GM10266 (cell line): ENCODE results near the gene TIMM44.

Experiments used
- DNase-seq: peaks from one replicate; pipeline ENCODE4 v3.0.0; 2012; ENCODE audit errors: extremely low spot score
- TF ChIP-seq, protein P1 (sequence below): IDR thresholded peaks from 2 replicates; pipeline ENCODE4 v1.5.1; 2012; ENCODE audit warnings: mild to moderate bottlenecking, low read depth; ENCODE audit not compliant: control insufficient read depth, insufficient read depth; ENCODE audit errors: missing control alignments

Gene TIMM44

DNA sequence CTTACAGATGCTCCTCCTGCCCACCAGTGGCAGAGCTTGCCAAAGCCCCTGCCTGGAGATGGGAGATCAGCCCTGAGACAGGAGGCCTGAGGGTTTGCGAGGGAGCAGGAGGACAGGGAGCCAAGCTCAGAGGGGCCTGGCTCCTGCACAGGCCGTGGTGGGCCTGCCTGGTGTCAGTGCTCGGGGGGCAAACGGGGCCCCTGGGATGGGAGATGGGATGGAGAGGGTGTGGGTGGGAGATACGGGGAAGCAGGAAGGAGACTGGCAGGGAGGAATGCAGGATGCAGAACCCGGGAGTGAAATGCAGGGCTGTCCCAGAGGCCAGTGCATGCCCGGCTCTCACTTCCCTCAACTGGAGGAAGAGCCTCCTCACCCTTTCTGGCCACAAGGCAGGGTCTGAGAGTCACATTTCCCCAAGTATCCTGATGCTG, 42.0 kb upstream of the TIMM44 start:
- TF ChIP-seq, protein P1, sequence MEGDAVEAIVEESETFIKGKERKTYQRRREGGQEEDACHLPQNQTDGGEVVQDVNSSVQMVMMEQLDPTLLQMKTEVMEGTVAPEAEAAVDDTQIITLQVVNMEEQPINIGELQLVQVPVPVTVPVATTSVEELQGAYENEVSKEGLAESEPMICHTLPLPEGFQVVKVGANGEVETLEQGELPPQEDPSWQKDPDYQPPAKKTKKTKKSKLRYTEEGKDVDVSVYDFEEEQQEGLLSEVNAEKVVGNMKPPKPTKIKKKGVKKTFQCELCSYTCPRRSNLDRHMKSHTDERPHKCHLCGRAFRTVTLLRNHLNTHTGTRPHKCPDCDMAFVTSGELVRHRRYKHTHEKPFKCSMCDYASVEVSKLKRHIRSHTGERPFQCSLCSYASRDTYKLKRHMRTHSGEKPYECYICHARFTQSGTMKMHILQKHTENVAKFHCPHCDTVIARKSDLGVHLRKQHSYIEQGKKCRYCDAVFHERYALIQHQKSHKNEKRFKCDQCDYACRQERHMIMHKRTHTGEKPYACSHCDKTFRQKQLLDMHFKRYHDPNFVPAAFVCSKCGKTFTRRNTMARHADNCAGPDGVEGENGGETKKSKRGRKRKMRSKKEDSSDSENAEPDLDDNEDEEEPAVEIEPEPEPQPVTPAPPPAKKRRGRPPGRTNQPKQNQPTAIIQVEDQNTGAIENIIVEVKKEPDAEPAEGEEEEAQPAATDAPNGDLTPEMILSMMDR = no peak
- DNase-seq = no peak

DNA sequence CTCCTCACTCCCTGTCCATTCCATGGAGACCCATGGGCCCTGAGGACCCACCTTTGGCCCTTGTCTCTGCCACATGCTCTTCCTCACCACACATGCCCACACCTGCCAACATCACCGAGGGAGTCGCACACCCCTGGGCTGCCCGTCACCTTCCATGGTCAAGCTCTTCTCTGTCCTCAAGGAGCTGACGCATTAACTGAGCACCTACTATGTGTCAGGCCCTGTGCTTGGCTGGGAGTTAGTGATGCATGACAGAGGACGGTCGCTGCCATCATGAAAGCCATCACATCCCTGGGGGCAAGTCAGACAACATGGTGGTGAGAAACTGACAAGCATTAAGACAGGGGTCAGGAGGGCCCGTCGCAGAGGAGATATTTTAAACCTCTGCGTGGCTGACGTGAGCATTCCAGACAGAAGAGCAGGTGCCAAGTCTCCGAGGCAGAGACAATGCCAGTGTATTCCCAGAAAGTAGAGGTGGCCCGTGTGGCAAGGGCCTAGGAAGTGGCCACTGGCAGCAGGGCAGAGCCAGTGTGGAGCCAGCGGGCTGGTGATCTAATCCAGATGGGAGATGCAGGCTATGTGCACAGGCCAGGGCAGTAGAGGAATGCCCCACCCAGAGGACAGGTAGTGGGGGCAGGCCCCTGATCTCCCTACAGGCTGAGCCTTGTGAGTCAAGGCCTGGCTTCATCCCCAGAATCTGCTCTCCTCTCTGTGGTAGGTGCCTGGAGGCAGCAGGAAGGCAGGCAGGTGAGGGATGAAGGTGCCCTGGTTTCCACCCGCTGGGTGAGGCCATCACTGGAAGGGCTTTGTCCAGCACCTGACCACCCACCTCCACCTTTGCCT, 40.8 kb upstream of the TIMM44 start:
- TF ChIP-seq, protein P1 = no peak
- DNase-seq = no peak

DNA sequence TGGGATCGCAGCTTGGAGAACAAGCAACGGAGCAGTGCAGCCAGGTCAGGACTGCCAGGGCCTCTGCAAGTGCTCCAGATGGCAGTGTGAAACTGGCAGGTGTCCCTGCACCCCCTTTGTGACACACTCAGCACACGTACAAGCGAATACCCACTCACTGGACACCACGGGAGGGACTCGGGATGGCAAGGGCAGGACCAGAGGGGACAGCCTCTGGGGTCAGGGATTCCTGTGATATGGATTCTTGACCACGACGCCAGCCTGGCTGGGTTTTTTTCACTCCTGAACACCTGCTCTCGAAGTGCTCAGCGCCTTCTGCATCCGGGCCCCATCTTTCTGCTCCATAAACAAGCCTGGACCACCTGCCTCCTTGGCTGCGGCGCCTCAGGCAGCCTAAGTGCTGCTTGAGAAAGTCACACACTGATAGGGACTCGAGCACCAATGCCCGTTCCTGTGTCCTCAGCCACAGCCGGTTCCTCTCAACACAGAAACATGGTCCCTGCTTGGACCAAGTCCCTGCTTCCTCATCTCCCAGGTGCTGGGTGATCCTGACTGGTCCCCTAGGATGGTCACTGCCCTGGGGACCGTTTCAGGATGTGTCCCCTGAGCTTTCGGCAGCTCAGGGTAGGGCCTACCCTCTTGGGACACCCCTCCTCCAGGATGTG, 40.0 kb upstream of the TIMM44 start:
- no peak for DNase-seq
- TF ChIP-seq, protein P1 = no peak

DNA sequence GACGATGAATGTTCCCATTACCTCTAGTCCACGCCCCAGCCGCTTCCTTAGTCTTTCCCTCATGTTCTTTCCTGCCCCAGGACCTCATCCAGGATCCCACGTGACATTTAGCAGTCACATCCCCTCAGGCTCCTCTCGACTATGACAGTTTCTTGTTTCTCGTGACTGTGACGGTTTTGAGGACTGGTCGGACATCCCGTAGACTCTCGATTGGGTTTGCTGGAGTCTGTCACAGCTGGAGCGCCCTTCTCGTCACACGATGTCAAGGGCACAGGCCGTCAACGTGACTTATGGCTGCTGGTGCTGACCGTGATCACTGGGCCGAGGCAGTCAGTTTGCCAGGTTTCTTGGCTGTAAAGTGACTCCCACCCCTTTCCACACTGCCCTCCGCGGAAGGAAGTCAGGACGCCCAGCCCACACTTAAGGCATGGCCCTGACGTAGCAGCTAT, 39.2 kb upstream of the TIMM44 start:
- DNase-seq = no peak

DNA sequence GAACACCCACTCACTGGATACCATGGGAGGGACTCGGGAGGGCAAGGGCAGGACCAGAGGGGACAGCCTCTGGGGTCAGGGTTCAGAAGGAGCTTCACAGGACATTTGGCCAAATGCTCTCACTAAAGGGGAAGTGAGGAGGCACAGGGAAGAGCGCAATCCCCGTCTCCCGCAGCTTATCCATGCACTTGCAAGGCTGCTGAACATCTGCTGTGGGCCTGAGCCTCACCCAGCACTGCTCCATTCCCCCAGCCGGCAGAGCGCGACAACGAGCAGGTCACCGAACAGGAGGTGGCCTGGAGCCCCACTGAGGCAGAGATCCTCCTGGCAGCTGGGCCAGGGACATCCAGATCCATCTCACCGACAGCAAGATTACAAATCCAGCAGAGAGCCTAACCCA, 38.6 kb upstream of the TIMM44 start:
- TF ChIP-seq, protein P1 = no peak
- DNase-seq = no peak

More for the DNA sequence above, 39.2 kb upstream of the TIMM44 start:
- TF ChIP-seq, protein P1 = no peak

DNA sequence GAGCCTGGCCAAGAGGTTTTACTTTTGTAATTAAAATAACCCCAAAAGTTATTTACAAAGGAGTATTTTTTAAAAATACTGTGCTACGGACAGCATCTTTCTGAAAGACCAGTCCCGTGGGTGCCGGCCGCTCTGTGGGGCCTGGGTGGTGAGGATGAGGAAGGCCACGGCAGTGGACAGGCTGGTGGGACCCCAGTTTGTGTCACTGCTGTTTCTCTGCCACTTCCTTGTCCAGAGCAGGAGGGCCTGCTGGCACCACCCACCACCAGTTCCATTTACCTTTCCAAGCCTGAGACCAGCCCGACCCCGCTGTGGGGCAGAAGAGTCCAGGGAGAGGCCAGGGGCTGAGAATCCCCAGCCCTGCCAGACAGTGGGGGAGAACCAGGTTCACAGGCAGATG, 38.2 kb upstream of the TIMM44 start:
- TF ChIP-seq, protein P1 = no peak
- DNase-seq = no peak

DNA sequence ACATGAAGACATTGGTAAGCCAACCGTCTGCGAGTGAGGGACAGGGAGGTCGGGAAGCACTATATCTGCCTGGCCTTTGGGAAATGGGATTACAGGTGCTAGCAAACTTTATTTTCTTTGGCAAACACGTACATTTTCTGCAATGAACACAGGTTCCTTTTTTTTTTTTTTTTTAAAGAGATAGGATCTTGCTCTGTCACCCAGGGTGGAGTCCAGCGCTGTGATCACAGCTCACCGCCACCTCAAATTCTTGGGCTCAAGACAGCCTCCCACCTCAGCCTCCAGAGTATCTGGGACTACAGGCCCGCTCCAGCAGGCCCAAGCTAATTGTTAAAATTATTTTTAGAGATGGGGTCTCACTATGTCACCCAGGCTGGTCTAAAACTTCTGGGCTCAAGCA, 37.7 kb upstream of the TIMM44 start:
- DNase-seq = no peak
- TF ChIP-seq, protein P1 = no peak
